OCI-LY7 (cell line): ENCODE results near the gene EIF3L.

Experiments
- CTCF ChIP-seq: fragments of 200-600 bp; sonication (generic); conservative IDR thresholded peaks from 2 replicates; pipeline ENCODE4 v1.5.1; 2014; ENCODE audit warnings: mild to moderate bottlenecking, antibody characterized with exemption, low read length, moderate library complexity, mixed read lengths
- EZH2phosphoT487 ChIP-seq: fragments of 200-600 bp; sonication (generic); IDR thresholded peaks from 2 replicates; pipeline ENCODE4 v1.6.1; 2018; ENCODE audit warnings: low read depth, borderline replicate concordance, mild to moderate bottlenecking, mixed run types, antibody characterized with exemption, low read length, moderate library complexity, mixed read lengths

GRCh38 chr22:37884420-37884819, 35.2 kb downstream of the EIF3L start:
- TF ChIP-seq CTCF, result no peak
- no peak for TF ChIP-seq EZH2phosphoT487
